OCI-LY3 (cell line): ENCODE measurements around the gene DTX2.
A peak's percentile ranks its signal among the peaks of the same experiment; 100 is the strongest.
"Not testable (repeated sequence)": the region's sequence is repeated elsewhere in the genome, so short reads cannot be mapped to it uniquely, and the experiment has no call there.

Experiments
- H2AFZ ChIP-seq: fragments of 200-600, 300-600 bp; shearing (Covaris generic); 2 replicates; pipeline ENCODE4 v1.6.0; 2014; ENCODE audit warnings: antibody characterized with exemption, low read depth, low read length
- H3K27ac ChIP-seq: fragments of 200-600, 300-600 bp; sonication (generic); 2 replicates; pipeline ENCODE4 v1.5.1; 2014; ENCODE audit warnings: mild to moderate bottlenecking, low read length, moderate library complexity, mixed read lengths
- H3K27me3 ChIP-seq: fragments of 200-600, 300-600 bp; sonication (generic); 2 replicates; pipeline ENCODE4 v1.6.1; 2014; ENCODE audit warnings: low read depth, low read length, mixed read lengths
- H3K36me3 ChIP-seq: fragments of 200-600, 300-600 bp; sonication (generic); replicated peaks from 2 replicates; pipeline ENCODE3; 2014; ENCODE audit warnings: low read depth, low read length, mixed read lengths
- H3K4me1 ChIP-seq: fragments of 300-600, 200-600 bp; sonication (generic); 2 replicates; pipeline ENCODE4 v1.6.1; 2014; ENCODE audit warnings: low read length, mixed read lengths
- H3K4me2 ChIP-seq: fragments of 200-600, 300-600 bp; sonication (generic); 2 replicates; pipeline ENCODE4 v1.6.1; 2014; ENCODE audit warnings: low read length, mixed read lengths
- H3K4me3 ChIP-seq: fragments of 300-600, 200-600 bp; sonication (generic); 2 replicates; pipeline ENCODE4 v1.5.1; 2014; ENCODE audit warnings: antibody characterized with exemption, mild to moderate bottlenecking, low read length, moderate library complexity
- H3K79me2 ChIP-seq: fragments of 300-600, 200-600 bp; shearing (Covaris generic); 2 replicates; pipeline ENCODE4 v1.6.1; 2014; ENCODE audit warnings: mild to moderate bottlenecking, low read length, mixed read lengths
- H3K9ac ChIP-seq: fragments of 300-600, 200-600 bp; shearing (Covaris generic); 2 replicates; pipeline ENCODE4 v1.6.0; 2014; ENCODE audit warnings: mild to moderate bottlenecking, low read length, moderate library complexity
- H3K9me3 ChIP-seq: fragments of 200-600, 300-600 bp; shearing (Covaris generic); 2 replicates; pipeline ENCODE4 v1.6.1; 2014; ENCODE audit warnings: low read length, mixed read lengths; ENCODE audit not compliant: insufficient read depth
- H4K20me1 ChIP-seq: fragments of 200-600, 300-600 bp; sonication (generic); 2 replicates; pipeline ENCODE4 v1.6.1; 2016; ENCODE audit warnings: low read length, mixed read lengths; ENCODE audit not compliant: insufficient read depth

The DTX2 gene

GRCh38 chr7:76457017-76457416 is 4.5 kb upstream of the DTX2 start:
- not testable (repeated sequence) for H3K79me2 ChIP-seq, H3K9ac ChIP-seq, H3K36me3 ChIP-seq, H4K20me1 ChIP-seq, H3K27ac ChIP-seq, H3K4me1 ChIP-seq, H2AFZ ChIP-seq, H3K4me3 ChIP-seq, H3K9me3 ChIP-seq, H3K27me3 ChIP-seq, H3K4me2 ChIP-seq

- not testable (repeated sequence) for H3K4me1 ChIP-seq, H3K27ac ChIP-seq, H3K4me3 ChIP-seq, H3K9me3 ChIP-seq, H4K20me1 ChIP-seq, H3K4me2 ChIP-seq, H2AFZ ChIP-seq, H3K27me3 ChIP-seq, H3K36me3 ChIP-seq, H3K79me2 ChIP-seq, H3K9ac ChIP-seq
These were observed 3.0 kb upstream of the DTX2 start for GRCh38 chr7:76458504-76458903.

- not testable (repeated sequence) for H3K9ac ChIP-seq, H3K36me3 ChIP-seq, H3K4me1 ChIP-seq, H3K9me3 ChIP-seq, H3K27ac ChIP-seq, H3K4me2 ChIP-seq, H3K27me3 ChIP-seq, H4K20me1 ChIP-seq, H3K79me2 ChIP-seq, H3K4me3 ChIP-seq, H2AFZ ChIP-seq
These were observed 742 bp upstream of the DTX2 start for GRCh38 chr7:76460767-76461166.

GRCh38 chr7:76462271-76462882 is 868 bp downstream of the DTX2 start:
- not testable (repeated sequence) for H3K36me3 ChIP-seq, H2AFZ ChIP-seq, H3K27me3 ChIP-seq, H3K9ac ChIP-seq, H3K27ac ChIP-seq, H4K20me1 ChIP-seq, H3K79me2 ChIP-seq, H3K4me3 ChIP-seq, H3K9me3 ChIP-seq, H3K4me1 ChIP-seq, H3K4me2 ChIP-seq

GRCh38 chr7:76464959-76465358 is 3.5 kb downstream of the DTX2 start:
- H3K27me3 ChIP-seq, H3K79me2 ChIP-seq, H4K20me1 ChIP-seq, H3K9ac ChIP-seq, H3K36me3 ChIP-seq, H2AFZ ChIP-seq, H3K9me3 ChIP-seq, H3K27ac ChIP-seq, H3K4me2 ChIP-seq, H3K4me3 ChIP-seq: not testable (repeated sequence)
- H3K4me1 ChIP-seq = peaks cover 14% of the 10 kb centered on the region

- not testable (repeated sequence) for H3K9me3 ChIP-seq, H3K4me3 ChIP-seq, H2AFZ ChIP-seq, H3K4me2 ChIP-seq, H3K36me3 ChIP-seq, H4K20me1 ChIP-seq, H3K79me2 ChIP-seq, H3K9ac ChIP-seq, H3K27ac ChIP-seq, H3K27me3 ChIP-seq
- H3K4me1 ChIP-seq = peaks cover 14% of the 10 kb centered on the region
These were observed 4.4 kb downstream of the DTX2 start for GRCh38 chr7:76465950-76466349.

GRCh38 chr7:76467743-76468404 is 6.4 kb downstream of the DTX2 start:
- not testable (repeated sequence) for H3K79me2 ChIP-seq, H3K4me3 ChIP-seq, H3K9ac ChIP-seq, H4K20me1 ChIP-seq, H3K9me3 ChIP-seq, H3K27ac ChIP-seq, H2AFZ ChIP-seq, H3K27me3 ChIP-seq, H3K36me3 ChIP-seq
- H3K4me2 ChIP-seq = peak overlapping the region; percentile 51
- peaks cover 14% of the 10 kb centered on the region for H3K4me1 ChIP-seq

GRCh38 chr7:76471556-76472221 is 10.2 kb downstream of the DTX2 start:
- not testable (repeated sequence) for H2AFZ ChIP-seq, H3K79me2 ChIP-seq, H3K4me3 ChIP-seq, H3K9me3 ChIP-seq, H3K4me1 ChIP-seq, H3K36me3 ChIP-seq, H3K27ac ChIP-seq, H3K9ac ChIP-seq, H3K27me3 ChIP-seq, H3K4me2 ChIP-seq, H4K20me1 ChIP-seq

GRCh38 chr7:76473097-76473496 is 11.6 kb downstream of the DTX2 start:
- H4K20me1 ChIP-seq, H3K9ac ChIP-seq, H3K4me3 ChIP-seq, H3K36me3 ChIP-seq, H3K27ac ChIP-seq, H3K27me3 ChIP-seq, H3K4me2 ChIP-seq, H3K79me2 ChIP-seq, H3K4me1 ChIP-seq, H2AFZ ChIP-seq, H3K9me3 ChIP-seq: not testable (repeated sequence)
